Measurements from ENCODE around the gene SPINK13.

The SPINK13 gene

DNA sequence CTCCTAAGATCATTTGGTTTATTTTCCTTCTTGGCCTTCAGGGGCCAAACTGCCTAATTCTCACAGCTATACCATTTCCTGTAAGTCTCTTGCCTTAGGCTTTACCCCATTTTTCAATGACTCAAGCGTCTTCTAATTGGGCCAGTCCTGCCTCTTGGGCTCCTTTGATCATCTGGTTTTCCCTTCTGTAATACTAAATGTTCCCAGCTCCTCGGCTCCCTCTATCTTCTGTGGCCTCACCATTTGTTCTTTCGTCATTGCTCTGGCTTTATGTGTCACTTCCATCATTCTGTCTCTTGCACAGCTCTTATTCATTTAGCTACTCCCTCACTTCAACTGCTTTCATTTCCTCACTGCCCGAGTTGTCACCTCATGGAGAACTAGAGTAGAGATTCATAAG is 29.1 kb downstream of the SPINK13 start:
- Histone ChIP-seq H3K27me3 (ENCODE audit: low read depth, low read length) (no peaks in the 10 kb centered on the region), H2AFZ (ENCODE audit: low read depth, low read length) (no peak overlapping the region), H3K4me1 (ENCODE audit: low read length) (peaks cover 6% of the 10 kb centered on the region), H3K9me3 (ENCODE audit: insufficient read depth, low read length) (no peaks in the 10 kb centered on the region), H3K79me2 (ENCODE audit: low read length) (no peaks in the 10 kb centered on the region), H3K9ac (ENCODE audit: low read length) (no peak overlapping the region), H3K4me3 (ENCODE audit: low read length) (no peak overlapping the region), H3K27ac (ENCODE audit: low read length) (no peak overlapping the region), H3K4me2 (ENCODE audit: low read length) (no peak overlapping the region), H3K36me3 (replicated peaks; ENCODE audit: low read depth, low read length) (no peaks in the 10 kb centered on the region), H4K20me1 (ENCODE audit: insufficient read depth, low read length) (no peaks in the 10 kb centered on the region)
- no peak for TF ChIP-seq EZH2phosphoT487 (IDR thresholded peaks at IDR 0.05; ENCODE audit: low read depth)
- TF ChIP-seq, protein P1, sequence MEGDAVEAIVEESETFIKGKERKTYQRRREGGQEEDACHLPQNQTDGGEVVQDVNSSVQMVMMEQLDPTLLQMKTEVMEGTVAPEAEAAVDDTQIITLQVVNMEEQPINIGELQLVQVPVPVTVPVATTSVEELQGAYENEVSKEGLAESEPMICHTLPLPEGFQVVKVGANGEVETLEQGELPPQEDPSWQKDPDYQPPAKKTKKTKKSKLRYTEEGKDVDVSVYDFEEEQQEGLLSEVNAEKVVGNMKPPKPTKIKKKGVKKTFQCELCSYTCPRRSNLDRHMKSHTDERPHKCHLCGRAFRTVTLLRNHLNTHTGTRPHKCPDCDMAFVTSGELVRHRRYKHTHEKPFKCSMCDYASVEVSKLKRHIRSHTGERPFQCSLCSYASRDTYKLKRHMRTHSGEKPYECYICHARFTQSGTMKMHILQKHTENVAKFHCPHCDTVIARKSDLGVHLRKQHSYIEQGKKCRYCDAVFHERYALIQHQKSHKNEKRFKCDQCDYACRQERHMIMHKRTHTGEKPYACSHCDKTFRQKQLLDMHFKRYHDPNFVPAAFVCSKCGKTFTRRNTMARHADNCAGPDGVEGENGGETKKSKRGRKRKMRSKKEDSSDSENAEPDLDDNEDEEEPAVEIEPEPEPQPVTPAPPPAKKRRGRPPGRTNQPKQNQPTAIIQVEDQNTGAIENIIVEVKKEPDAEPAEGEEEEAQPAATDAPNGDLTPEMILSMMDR (IDR thresholded peaks at IDR 0.05; ENCODE audit: low read depth, low read length): no peak

DNA sequence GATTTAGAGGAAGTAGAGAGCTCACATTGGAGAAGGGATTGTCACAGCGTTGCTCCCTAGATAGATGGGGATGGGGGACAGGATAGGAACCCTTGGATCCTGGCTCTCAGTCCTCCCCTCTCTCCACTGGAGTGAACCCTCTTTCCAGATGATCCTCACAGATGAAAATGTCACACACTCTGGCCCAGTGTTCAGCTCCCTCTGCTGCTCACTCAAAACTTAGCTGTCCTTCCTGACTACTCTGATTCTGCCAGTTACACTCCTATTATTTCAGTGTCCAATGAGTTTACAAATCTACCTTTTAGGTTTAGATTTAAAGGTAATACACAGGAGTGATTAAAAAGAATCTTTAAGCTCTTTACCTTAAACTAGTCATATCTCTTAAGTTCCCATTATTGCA is 37.9 kb downstream of the SPINK13 start:
- Histone ChIP-seq H2AFZ (ENCODE audit: low read depth, low read length) (no peak overlapping the region), H3K9ac (ENCODE audit: low read length) (no peak overlapping the region), H3K36me3 (replicated peaks; ENCODE audit: low read depth, low read length) (no peaks in the 10 kb centered on the region), H3K4me3 (ENCODE audit: low read length) (no peak overlapping the region), H3K27ac (ENCODE audit: low read length) (no peak overlapping the region), H3K27me3 (ENCODE audit: low read depth, low read length) (no peaks in the 10 kb centered on the region), H3K4me1 (ENCODE audit: low read length) (peaks cover 6% of the 10 kb centered on the region), H3K4me2 (ENCODE audit: low read length) (no peak overlapping the region), H3K9me3 (ENCODE audit: insufficient read depth, low read length) (no peaks in the 10 kb centered on the region), H3K79me2 (ENCODE audit: low read length) (no peaks in the 10 kb centered on the region), H4K20me1 (ENCODE audit: insufficient read depth, low read length) (no peaks in the 10 kb centered on the region)
- no peak for TF ChIP-seq EZH2phosphoT487 (IDR thresholded peaks at IDR 0.05; ENCODE audit: low read depth)
- TF ChIP-seq, protein P1 (IDR thresholded peaks at IDR 0.05; ENCODE audit: low read depth, low read length): no peak

DNA sequence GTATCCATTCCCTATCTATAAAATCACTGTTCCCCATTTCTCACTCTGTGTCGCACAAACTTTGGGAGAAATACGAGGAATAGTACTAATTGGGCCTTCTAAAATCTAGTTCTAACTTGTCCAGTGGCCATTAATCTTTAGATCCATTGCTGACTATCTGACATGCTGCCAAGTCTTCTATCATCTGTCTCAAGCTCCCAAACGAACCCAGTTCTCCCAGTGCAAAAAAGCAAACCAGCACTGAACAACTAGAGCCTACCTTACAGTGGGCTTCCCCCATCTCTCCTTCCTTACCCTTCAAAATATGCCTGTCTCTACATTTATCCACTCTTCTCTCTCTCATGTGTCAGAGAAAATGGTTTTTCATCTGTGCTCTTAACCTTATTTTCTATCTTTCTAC is 40.4 kb downstream of the SPINK13 start:
- Histone ChIP-seq H3K79me2 (ENCODE audit: low read length) (no peaks in the 10 kb centered on the region), H3K9ac (ENCODE audit: low read length) (no peak overlapping the region), H3K27ac (ENCODE audit: low read length) (no peak overlapping the region), H3K4me3 (ENCODE audit: low read length) (no peak overlapping the region), H3K27me3 (ENCODE audit: low read depth, low read length) (no peaks in the 10 kb centered on the region), H2AFZ (ENCODE audit: low read depth, low read length) (no peak overlapping the region), H3K4me1 (ENCODE audit: low read length) (no peaks in the 10 kb centered on the region), H4K20me1 (ENCODE audit: insufficient read depth, low read length) (no peaks in the 10 kb centered on the region), H3K9me3 (ENCODE audit: insufficient read depth, low read length) (no peaks in the 10 kb centered on the region), H3K4me2 (ENCODE audit: low read length) (no peak overlapping the region), H3K36me3 (replicated peaks; ENCODE audit: low read depth, low read length) (no peaks in the 10 kb centered on the region)
- no peak for TF ChIP-seq EZH2phosphoT487 (IDR thresholded peaks at IDR 0.05; ENCODE audit: low read depth)
- TF ChIP-seq, protein P1 (IDR thresholded peaks at IDR 0.05; ENCODE audit: low read depth, low read length): no peak

DNA sequence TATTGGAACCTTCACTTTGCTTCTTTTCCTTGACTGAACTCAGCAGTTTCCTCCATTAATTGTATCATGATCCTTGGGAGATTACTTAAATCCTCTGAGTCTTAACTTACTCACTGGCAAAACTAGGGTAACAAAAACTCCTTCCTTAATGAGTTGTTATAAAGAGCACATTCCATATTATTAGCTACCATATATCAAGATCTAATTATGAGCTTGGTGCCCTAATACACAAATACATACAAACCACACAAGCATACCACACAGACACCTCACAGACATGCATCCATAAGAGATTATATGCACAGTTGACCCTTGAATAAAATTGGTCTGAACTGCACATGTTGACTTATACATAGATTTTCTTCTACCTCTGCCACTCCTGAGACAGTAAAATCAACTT is 41.2 kb downstream of the SPINK13 start:
- no peak overlapping the region for H3K4me3 ChIP-seq (ENCODE audit: low read length)
- no peaks in the 10 kb centered on the region for H4K20me1 ChIP-seq (ENCODE audit: insufficient read depth, low read length)
- H3K4me1 ChIP-seq (ENCODE audit: low read length): no peaks in the 10 kb centered on the region
- H2AFZ ChIP-seq (ENCODE audit: low read depth, low read length): no peak overlapping the region
- H3K79me2 ChIP-seq (ENCODE audit: low read length): no peaks in the 10 kb centered on the region
- no peaks in the 10 kb centered on the region for H3K9me3 ChIP-seq (ENCODE audit: insufficient read depth, low read length)
- H3K36me3 ChIP-seq (replicated peaks; ENCODE audit: low read depth, low read length): no peaks in the 10 kb centered on the region
- H3K9ac ChIP-seq (ENCODE audit: low read length): no peak overlapping the region
- H3K27me3 ChIP-seq (ENCODE audit: low read depth, low read length): no peaks in the 10 kb centered on the region
- H3K4me2 ChIP-seq (ENCODE audit: low read length): no peak overlapping the region
- H3K27ac ChIP-seq (ENCODE audit: low read length): no peak overlapping the region
- TF ChIP-seq, protein P1 (IDR thresholded peaks at IDR 0.05; ENCODE audit: low read depth, low read length): no peak
- TF ChIP-seq EZH2phosphoT487 (IDR thresholded peaks at IDR 0.05; ENCODE audit: low read depth): no peak

All from OCI-LY3 (cell line).